ENCODE results near the gene ASCC3.
"Not testable (repeated sequence)": the region's sequence is repeated elsewhere in the genome, so short reads cannot be mapped to it uniquely, and the experiment has no call there.

ASCC3 gene

GRCh38 chr6:100823041-100823440 lies 58.1 kb downstream of the ASCC3 start:
- Histone ChIP-seq H3K27ac (no peak overlapping the region), H3K4me3 (no peak overlapping the region)

DNA sequence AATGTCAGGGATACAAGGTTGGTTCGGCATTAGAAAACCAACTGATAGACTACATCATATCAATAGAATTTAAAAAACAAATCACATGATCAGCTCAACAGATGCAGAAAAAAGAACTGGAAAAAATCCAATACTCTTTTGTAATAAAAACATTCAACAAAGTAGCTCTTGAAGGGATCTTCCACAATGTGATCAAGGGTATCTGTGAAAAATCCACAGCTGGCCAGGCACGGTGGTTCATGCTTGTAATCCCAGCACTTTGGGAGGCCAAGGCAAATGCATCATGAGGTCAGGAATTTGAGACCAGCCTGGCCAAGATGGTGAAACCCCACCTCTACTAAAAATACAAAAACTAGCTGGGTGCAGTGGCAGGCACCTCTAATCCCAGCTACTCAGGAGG lies 63.1 kb downstream of the ASCC3 start:
- Histone ChIP-seq H3K27ac (no peak overlapping the region), H3K4me3 (no peak overlapping the region)

DNA sequence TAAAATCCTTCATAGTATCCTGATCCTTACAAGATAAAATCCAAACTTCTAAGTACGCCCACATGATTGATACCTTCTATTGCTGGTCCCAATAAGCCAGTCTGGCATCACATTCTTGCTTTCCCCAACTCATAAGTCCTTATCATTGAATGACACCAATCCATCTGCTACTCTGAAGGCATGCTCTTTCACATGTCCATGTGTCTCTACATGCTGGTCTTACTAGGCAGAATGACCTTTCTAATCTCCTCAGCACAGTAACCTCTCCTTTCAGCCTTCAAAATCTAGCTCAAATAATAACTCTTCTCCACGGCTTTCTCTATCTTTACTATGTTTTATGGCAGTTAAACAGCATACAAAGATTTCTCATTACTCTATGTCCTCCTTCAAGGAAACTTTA lies 71.1 kb downstream of the ASCC3 start:
- H3K27ac ChIP-seq = no peak overlapping the region
- H3K4me3 ChIP-seq = no peak overlapping the region

DNA sequence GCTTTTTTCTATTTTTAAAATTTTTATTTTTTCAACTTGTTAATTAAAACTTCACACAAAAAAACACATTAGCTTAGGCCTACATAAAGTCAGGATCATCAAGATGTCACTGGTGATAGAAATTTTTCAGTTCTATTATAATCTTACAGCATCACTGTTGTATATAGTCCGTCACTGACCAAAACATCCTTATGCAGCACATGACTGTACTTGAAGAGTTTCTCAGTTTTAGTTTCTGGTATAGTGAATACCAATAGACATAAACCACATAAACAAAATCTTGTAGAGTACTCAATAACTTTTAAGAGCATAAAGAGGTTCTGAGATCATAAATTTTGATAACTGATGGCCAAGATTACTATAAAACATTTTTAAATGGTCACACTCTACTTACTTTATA lies 71.8 kb downstream of the ASCC3 start:
- Histone ChIP-seq H3K4me3 (no peak overlapping the region), H3K27ac (no peak overlapping the region)

- H3K27ac ChIP-seq = no peak overlapping the region
- H3K4me3 ChIP-seq = no peak overlapping the region
These were observed 72.4 kb downstream of the ASCC3 start for GRCh38 chr6:100808638-100809275.

DNA sequence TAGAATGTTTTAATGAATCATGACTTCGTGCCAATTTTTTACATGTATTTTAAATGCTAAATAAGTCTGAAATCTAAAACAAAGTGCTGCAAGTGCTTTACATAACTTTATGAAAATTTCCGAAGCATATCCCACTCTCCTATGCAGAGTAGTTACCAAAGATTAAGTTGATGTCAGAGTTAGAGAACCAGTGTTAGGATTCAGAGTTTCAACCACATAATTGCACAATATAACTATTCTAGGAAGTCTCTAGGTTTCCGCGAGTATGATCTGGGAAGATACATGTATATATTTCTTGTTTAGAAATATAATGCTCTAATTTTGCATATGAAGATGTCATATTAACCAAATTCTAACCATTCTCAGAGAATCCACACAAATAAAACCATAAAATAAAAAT lies 74.8 kb downstream of the ASCC3 start:
- no peak overlapping the region for H3K4me3 ChIP-seq

DNA sequence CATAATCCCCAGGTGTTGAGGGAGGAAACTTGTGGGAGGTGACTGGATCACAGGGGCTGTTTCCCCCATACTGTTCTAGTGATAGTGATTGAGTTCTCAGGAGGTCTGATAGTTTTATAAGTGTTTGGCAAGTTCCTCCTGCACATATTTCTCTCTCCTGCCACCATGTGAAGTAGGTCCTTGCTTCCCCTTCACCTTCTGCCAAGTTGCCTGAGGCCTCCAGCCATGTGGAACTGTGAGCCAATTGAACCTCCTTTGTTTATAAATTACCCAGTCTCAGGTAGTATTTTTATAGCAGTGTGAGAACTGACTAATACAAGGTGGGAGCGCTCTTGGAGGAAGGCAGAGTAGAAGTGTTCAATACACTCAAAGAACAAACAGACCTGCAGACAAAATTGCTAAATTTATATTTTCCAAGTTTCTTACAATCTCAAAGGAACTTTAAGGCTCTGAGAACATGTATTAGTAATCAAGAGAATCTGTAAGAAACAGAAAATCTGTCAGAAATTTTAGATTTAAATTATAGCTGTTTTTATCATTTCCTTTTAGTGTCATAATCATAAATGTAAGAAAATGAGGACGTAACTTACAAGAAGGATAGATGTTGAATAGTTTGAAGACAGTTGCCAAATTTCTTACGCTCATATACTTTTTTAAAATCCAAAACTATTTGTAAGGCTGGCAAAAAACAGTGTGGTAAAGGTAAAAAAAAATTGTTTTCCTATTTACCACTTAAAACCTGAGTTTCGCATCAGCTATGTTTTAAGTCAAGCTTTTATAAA lies 77.7 kb downstream of the ASCC3 start:
- H3K27ac ChIP-seq = no peak overlapping the region

More for the DNA sequence above, 74.8 kb downstream of the ASCC3 start:
- no peak overlapping the region for H3K27ac ChIP-seq

GRCh38 chr6:100801036-100801435 lies 80.1 kb downstream of the ASCC3 start:
- Histone ChIP-seq H3K27ac (no peak overlapping the region), H3K4me3 (no peak overlapping the region)

More for the DNA sequence above, 77.7 kb downstream of the ASCC3 start:
- H3K4me3 ChIP-seq = no peak overlapping the region

DNA sequence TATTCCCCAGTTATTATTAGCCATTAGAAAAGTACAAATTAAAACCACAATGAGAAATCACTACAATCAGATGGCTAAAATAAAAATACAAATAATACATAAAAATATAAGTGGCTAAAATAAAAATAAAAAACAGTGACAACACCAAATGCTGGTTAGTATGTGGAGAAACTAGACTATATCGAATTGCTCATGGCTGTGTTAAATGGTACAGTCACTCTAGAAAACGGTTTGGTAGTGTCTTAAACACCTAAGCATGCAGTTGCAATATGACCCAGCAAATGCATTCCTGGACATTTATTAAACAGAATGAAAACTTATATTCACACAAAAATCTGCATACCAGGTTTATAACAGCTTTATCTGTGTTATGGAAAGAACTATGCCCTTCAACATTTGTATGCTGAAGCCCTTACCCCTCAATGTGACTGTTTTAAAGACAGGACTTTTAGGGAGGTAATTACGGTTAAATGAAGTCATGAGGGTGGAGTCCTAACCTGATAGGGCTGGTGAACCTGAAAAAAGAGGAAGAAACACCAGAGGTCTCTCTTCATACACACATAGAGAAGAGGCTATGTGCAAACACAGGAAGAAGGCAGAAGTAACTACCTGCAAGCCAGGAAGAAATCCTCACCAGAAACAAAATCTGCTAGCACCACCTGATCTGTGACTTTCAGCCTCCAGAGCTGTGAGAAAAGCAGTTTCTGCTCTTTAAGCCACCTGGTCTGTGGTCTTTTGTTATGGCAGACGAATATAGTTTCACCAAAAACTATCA lies 84.9 kb downstream of the ASCC3 start:
- no peak overlapping the region for H3K27ac ChIP-seq
- H3K4me3 ChIP-seq = no peak overlapping the region

DNA sequence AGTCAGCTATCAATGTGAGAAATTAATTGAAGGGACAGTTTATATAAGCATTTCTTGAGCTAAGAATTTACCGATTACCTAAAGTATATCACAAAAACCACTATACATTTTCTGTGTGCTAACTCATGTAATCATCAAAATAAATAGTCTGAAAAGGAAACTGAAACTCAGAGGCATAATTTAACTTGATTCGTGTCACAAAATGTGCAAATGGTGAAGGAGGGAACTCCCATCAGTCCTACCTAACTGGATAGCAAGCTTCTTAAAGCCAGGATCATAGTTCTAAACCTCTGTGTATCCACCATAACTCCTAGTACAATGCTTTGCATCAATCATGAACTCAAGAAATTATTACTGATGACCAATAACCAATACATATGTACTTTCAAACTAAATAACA lies 91.0 kb downstream of the ASCC3 start:
- no peak overlapping the region for H3K4me3 ChIP-seq
- H3K27ac ChIP-seq = no peak overlapping the region

GRCh38 chr6:100785982-100786381 lies 95.1 kb downstream of the ASCC3 start:
- Histone ChIP-seq H3K27ac (no peak overlapping the region), H3K4me3 (no peak overlapping the region)

GRCh38 chr6:100780648-100781047 lies 100.5 kb downstream of the ASCC3 start:
- Histone ChIP-seq H3K4me3 (no peak overlapping the region), H3K27ac (no peak overlapping the region)

DNA sequence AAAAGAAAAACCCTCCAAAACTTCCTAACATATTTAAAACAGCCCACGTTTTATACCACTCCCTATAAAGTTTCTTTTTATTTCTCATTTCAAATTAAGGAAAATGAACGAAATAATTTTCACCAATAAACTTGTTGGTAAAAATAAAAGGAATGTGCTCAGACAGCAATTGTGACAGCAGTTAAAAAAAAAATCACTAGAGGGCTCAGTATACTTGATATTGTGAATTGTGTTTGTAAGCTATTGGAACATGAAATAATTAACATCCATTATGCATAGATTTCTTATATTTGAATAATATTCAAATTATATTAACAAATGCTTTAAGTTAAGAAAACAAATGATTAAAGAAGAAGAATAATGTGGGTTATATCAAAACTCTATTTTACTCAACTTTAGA lies 105.5 kb downstream of the ASCC3 start:
- Histone ChIP-seq H3K4me3 (no peak overlapping the region), H3K27ac (no peak overlapping the region)

- H3K4me3 ChIP-seq = no peak overlapping the region
- H3K27ac ChIP-seq = no peak overlapping the region
These were observed 106.4 kb downstream of the ASCC3 start for GRCh38 chr6:100774681-100775080.

GRCh38 chr6:100768816-100769351 lies 112.2 kb downstream of the ASCC3 start:
- Histone ChIP-seq H3K4me3 (no peak overlapping the region), H3K27ac (no peak overlapping the region)

DNA sequence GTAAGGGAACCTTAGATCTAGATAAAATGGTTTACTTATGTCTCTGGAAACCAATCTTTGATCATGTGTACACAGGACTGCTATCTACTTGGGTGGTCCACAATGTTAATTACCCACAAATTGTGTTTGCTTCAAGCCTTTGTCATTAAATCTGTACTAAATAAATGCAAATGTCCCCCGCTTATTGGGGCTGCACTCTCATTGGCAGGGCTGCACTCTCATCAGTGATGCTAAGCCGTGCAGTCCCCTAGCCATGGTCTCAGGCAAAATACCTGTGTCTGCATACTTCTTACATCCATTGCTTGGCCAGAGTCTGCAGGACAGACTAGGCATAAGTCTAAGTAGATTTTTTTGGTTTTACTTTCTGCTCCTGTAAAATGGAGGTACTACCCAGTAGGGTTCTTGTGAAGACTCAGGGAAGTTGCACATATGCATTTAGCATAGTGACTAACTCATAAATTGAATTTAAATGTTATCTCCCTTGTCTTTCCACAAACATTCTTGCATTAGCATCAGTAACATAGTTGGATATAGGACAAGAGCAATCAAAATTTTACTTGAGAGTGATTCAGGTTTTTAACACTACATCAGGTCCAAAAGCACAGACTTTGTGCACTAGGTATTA lies 117.4 kb downstream of the ASCC3 start:
- H3K27ac ChIP-seq = no peak overlapping the region

DNA sequence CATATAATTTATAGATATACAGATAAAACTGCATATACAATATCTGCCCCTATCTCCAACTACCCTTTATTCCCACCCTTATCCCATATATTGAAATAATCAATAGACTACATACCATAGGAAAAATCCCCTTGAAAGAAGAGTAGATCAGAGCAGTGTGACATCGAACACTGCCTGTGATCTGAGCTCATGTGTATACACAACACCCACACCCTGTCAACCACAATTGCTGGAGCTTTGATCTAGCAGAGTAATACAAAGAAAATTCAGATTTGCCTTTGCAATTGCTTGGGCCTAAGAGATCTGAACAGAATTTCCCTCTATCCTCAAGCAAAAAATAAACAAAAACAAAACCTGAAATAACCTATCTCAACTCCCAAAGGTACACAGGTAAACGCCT lies 119.3 kb downstream of the ASCC3 start:
- H3K4me3 ChIP-seq = no peak overlapping the region
- H3K27ac ChIP-seq = no peak overlapping the region

More for the DNA sequence above, 117.4 kb downstream of the ASCC3 start:
- H3K4me3 ChIP-seq = no peak overlapping the region

DNA sequence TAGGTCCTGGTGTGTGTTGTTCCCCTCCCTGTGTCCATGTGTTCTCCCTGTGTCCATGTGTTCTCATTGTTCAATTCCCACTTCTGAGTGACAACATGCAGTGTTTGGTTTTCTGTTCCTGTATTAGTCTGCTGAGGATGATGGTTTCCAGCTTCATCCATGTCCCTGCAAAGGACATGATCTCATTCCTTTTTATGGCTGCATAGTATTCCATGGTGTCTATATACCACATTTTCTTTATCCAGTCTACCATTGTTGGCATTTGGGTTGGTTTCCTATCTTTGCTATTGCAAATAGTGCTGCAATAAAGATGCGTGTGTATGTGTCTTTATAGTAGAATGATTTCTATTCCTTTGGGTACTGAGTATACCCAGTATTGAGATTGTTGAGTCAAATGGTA lies 122.7 kb downstream of the ASCC3 start:
- not testable (repeated sequence) for H3K27ac ChIP-seq, H3K4me3 ChIP-seq

DNA sequence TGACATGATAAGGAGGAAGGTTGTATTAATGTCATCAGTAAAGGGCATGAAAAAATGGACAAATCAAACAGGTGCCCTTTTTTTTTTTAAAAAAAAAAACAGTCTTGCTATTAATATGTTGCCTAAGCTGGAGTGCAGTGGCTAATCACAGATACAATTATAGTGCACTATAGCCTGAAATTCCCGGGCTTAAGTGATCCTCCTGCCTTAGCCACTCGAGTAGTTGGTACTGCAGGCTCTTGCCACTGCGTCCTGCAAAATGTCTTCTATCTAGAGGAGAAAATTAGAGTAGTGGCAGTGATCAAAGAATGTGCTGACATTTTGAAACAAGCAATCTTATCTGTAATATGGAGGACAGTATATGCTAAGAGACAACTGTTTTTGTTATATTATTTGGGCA lies 127.7 kb downstream of the ASCC3 start:
- Histone ChIP-seq H3K4me3 (no peak overlapping the region), H3K27ac (no peak overlapping the region)

- Histone ChIP-seq H3K4me3 (no peak overlapping the region), H3K27ac (no peak overlapping the region)
These were observed 129.5 kb downstream of the ASCC3 start for GRCh38 chr6:100751590-100751989.

Data from skin epidermis (tissue), 12 donors.